Ramos (cell line): ENCODE results near the gene TMEM266.

ENCODE experiments used
- in situ Hi-C: fragments of 300-500 bp; cut with MboI; formaldehyde crosslinking; loops from one replicate; pipeline ENCODE4 v1.14.3; 2022; ENCODE audit warnings: low sequenced_read_pairs; ENCODE audit not compliant: unreplicated experiment

Gene TMEM266

GRCh38 chr15:76221085-76221767 lies 161.4 kb downstream of the TMEM266 start:
- in situ Hi-C loops, result no loop called here

- in situ Hi-C loops, result no loop called here
Observed at GRCh38 chr15:76222159-76222558, 162.4 kb downstream of the TMEM266 start.

- in situ Hi-C loops, result no loop called here
Observed at GRCh38 chr15:76223521-76223920, 163.7 kb downstream of the TMEM266 start.

- in situ Hi-C loops, result no loop called here
Observed at GRCh38 chr15:76229266-76229665, 169.5 kb downstream of the TMEM266 start.

- in situ Hi-C loops, result no loop called here
Observed at GRCh38 chr15:76233921-76234320, 174.1 kb downstream of the TMEM266 start.

GRCh38 chr15:76234337-76234889 lies 174.6 kb downstream of the TMEM266 start:
- in situ Hi-C loops, result no loop called here

- in situ Hi-C loops, result no loop called here
Observed at GRCh38 chr15:76235186-76235826, 175.5 kb downstream of the TMEM266 start.

GRCh38 chr15:76236350-76236749 lies 176.6 kb downstream of the TMEM266 start:
- in situ Hi-C loops, result no loop called here

GRCh38 chr15:76239786-76240185 lies 180.0 kb downstream of the TMEM266 start:
- in situ Hi-C loops, result no loop called here

- in situ Hi-C loops, result no loop called here
Observed at GRCh38 chr15:76245072-76245610, 185.4 kb downstream of the TMEM266 start.

- in situ Hi-C loops, result no loop called here
Observed at GRCh38 chr15:76251717-76252116, 191.9 kb downstream of the TMEM266 start.

- in situ Hi-C loops, result no loop called here
Observed at GRCh38 chr15:76252249-76252648, 192.5 kb downstream of the TMEM266 start.

- in situ Hi-C loops, result no loop called here
Observed at GRCh38 chr15:76253691-76254473, 194.1 kb downstream of the TMEM266 start.
